Measurements from ENCODE around the gene CORO1C. TPM values are rescaled to one million over a fixed set of nuclear protein-coding genes. Genes with fewer than 3 reads are reported as not detected.

Gene CORO1C
- polyA plus RNA-seq, 2 of the 4 experiments (the other 2 are of a cell fraction) = 166 to 245 TPM

DNA sequence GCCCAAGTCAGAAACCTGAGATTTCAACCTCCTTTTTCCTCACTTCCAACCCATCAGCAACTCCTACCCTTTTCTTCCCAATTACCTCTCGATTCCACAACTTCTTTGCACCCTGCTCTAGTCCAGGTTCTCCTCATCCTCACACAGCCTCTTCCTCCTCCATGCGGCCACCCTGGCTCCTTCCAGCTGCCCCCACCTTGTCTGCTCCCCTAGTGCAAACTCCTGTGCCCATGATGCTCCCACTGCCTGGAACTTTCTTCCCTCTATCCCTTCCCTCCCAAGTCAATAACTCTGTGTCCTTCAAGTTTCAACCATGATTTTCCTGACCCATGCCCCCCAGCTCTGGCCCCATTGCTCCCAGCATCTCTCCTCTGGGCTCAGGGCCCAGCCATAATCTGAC lies 115.0 kb downstream of the CORO1C start:
- Histone ChIP-seq H3K4me3 (no peak overlapping the region), H3K4me1 (peaks cover 22% of the 10 kb centered on the region), H3K9me3 (no peaks in the 10 kb centered on the region), H3K4me2 (no peak overlapping the region), H3K27ac (no peak overlapping the region)
- DNase-seq (ENCODE audit: low read depth in 1 of 2, low spot score in 1 of 2) (no peak), ATAC-seq (no peak), FAIRE-seq (no peak)
- 87% methylated on average over 2 of the region's 2 CpGs for WGBS (ENCODE audit: missing lambda C conversion rate)
- ChIA-PET CTCF (interaction anchor here (0.6 to 20.7 kb wide), 11 partner anchors 15 to 340 kb away, joined by 3 to 533 read pairs (median 17); partner anchors contain the start of genes ISCU, SART3, SELPLG and TMEM119), POLR2A (no interaction called here)
- TF ChIP-seq PBX3 (IDR thresholded peaks at IDR 0.05) = no peak
- no peak for TF ChIP-seq CTCF (IDR thresholded peaks at IDR 0.05)
- TF ChIP-seq, protein P1, sequence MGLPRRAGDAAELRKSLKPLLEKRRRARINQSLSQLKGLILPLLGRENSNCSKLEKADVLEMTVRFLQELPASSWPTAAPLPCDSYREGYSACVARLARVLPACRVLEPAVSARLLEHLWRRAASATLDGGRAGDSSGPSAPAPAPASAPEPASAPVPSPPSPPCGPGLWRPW (IDR thresholded peaks at IDR 0.05) = no peak
- TF ChIP-seq ZSCAN20 (CRISPR knock-in tag; IDR thresholded peaks at IDR 0.05) = no peak
- TF ChIP-seq BHLHE40 (IDR thresholded peaks at IDR 0.05; ENCODE audit: low read depth, low read length) = no peak

GRCh38 chr12:108615918-108616317 lies 115.4 kb downstream of the CORO1C start:
- no peak overlapping the region for H3K27ac ChIP-seq
- CTCF ChIA-PET = interaction anchor here (0.6 to 20.7 kb wide), 9 partner anchors 8 to 340 kb away, joined by 3 to 533 read pairs (median 17); partner anchors contain the start of genes ISCU, SART3, SELPLG and TMEM119
- DNase-seq (ENCODE audit: low read depth in 1 of 2, low spot score in 1 of 2) (no peak), ATAC-seq (no peak), FAIRE-seq (no peak)
- no peak overlapping the region for H3K4me2 ChIP-seq
- H3K4me3 ChIP-seq = no peak overlapping the region
- H3K4me1 ChIP-seq = peaks cover 22% of the 10 kb centered on the region
- WGBS (ENCODE audit: missing lambda C conversion rate) = 80% methylated on average over 1 of the region's 1 CpG
- TF ChIP-seq, protein P2, sequence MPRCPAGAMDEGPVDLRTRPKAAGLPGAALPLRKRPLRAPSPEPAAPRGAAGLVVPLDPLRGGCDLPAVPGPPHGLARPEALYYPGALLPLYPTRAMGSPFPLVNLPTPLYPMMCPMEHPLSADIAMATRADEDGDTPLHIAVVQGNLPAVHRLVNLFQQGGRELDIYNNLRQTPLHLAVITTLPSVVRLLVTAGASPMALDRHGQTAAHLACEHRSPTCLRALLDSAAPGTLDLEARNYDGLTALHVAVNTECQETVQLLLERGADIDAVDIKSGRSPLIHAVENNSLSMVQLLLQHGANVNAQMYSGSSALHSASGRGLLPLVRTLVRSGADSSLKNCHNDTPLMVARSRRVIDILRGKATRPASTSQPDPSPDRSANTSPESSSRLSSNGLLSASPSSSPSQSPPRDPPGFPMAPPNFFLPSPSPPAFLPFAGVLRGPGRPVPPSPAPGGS (IDR thresholded peaks at IDR 0.05) = no peak
- TF ChIP-seq, protein P3, sequence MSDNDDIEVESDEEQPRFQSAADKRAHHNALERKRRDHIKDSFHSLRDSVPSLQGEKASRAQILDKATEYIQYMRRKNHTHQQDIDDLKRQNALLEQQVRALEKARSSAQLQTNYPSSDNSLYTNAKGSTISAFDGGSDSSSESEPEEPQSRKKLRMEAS (IDR thresholded peaks at IDR 0.05) = no peak
- TF ChIP-seq ZC3H11A (IDR thresholded peaks at IDR 0.05) (no peak), MAFK (IDR thresholded peaks at IDR 0.05; ENCODE audit: partially characterized antibody) (no peak), KDM1A (IDR thresholded peaks at IDR 0.05; ENCODE audit: low read depth) (no peak), KDM5A (IDR thresholded peaks at IDR 0.05) (no peak), CBX8 (IDR thresholded peaks at IDR 0.05) (no peak), MAZ (IDR thresholded peaks at IDR 0.05; ENCODE audit: borderline replicate concordance, low read depth, low read length) (no peak)
- TF ChIP-seq, protein P4, sequence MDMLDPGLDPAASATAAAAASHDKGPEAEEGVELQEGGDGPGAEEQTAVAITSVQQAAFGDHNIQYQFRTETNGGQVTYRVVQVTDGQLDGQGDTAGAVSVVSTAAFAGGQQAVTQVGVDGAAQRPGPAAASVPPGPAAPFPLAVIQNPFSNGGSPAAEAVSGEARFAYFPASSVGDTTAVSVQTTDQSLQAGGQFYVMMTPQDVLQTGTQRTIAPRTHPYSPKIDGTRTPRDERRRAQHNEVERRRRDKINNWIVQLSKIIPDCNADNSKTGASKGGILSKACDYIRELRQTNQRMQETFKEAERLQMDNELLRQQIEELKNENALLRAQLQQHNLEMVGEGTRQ (IDR thresholded peaks at IDR 0.05) = no peak
- POLR2A ChIA-PET = interaction anchor here (1.3 kb wide), 1 partner anchor 54 kb away, joined by 3 read pairs; the partner anchor contains the start of gene ISCU
- no peaks in the 10 kb centered on the region for H3K9me3 ChIP-seq

DNA sequence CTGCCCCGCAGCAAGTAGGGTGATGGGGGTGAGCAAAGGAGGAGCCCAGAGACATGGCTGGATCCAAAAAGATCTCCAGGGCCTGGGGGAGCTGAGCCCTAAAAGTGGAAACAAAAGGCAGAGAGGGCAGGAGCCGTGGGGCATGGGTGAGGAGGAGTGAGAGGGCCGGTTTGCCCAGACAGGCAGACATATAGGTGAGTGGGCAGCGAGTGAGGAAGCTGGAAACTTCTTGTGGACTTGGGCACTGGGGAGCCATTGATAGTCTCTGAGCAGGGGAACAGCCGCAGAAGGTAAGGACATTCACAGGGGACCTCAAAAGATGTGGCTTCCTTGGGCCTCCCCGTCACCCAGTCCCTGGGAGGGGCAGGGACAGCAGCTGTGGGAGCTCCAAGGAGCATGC lies 116.7 kb downstream of the CORO1C start:
- TF ChIP-seq CHD4 (IDR thresholded peaks at IDR 0.05; ENCODE audit: borderline replicate concordance) (no peak), NR3C1 (IDR thresholded peaks at IDR 0.05) (no peak), ESRRA (IDR thresholded peaks at IDR 0.05; ENCODE audit: borderline replicate concordance, low read length) (no peak), ZFP36 (IDR thresholded peaks at IDR 0.05; ENCODE audit: borderline replicate concordance, partially characterized antibody) (peak; percentile 31)
- peaks cover 22% of the 10 kb centered on the region for H3K4me1 ChIP-seq
- H3K27ac ChIP-seq = no peak overlapping the region
- ATAC-seq = no peak
- 83% methylated on average over 6 of the region's 6 CpGs for WGBS (ENCODE audit: missing lambda C conversion rate)
- no peak for DNase-seq (ENCODE audit: low read depth in 1 of 2, low spot score in 1 of 2)
- FAIRE-seq = no peak
- no peak overlapping the region for H3K4me3 ChIP-seq
- no peaks in the 10 kb centered on the region for H3K9me3 ChIP-seq
- ChIA-PET CTCF (interaction anchor here (0.5 to 20.7 kb wide), 6 partner anchors 10 to 696 kb away, joined by 3 to 533 read pairs (median 4); partner anchors contain the start of genes ALKBH2, ISCU, SART3 and SELPLG), POLR2A (no interaction called here)
- no peak overlapping the region for H3K4me2 ChIP-seq
